NCI-H1694 (cell line): ENCODE measurements around the gene USP35.

Experiments
- DNase-seq: peaks from one replicate; lab custom pipeline; 2025; lab: John Stamatoyannopoulos, UW

USP35 gene

DNA sequence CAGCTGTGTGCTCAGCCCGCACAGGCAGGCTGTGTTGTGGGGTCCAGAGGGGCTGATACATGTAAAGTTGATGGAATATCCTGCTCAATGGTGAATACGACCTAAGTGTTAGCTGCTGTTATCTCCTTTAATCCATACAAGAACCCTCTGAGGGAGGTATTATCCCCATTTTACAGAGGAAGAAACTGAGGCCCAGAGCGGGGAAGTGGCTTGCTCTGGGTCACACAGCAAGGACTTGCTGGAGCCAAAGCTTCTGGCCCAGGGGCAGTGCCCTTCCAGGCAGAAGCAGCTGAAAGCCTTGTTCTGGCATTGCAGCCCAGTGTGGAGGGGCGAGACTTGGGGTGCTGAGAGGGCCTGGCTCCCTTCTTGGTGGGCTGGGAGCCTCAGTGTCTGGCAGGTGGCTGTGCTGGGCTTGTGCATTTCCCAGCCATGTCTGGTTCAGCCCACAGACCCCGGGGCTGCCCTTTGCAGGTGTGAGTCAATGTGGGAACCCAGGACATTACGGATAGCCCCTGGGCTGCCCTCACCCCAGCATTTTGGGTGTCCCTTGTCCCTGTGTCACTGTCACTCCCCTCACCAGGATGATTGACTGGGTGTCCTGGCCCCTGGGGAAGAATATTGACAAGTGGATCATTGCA, 10.4 kb downstream of the USP35 start:
- DNase-seq = no peak

DNA sequence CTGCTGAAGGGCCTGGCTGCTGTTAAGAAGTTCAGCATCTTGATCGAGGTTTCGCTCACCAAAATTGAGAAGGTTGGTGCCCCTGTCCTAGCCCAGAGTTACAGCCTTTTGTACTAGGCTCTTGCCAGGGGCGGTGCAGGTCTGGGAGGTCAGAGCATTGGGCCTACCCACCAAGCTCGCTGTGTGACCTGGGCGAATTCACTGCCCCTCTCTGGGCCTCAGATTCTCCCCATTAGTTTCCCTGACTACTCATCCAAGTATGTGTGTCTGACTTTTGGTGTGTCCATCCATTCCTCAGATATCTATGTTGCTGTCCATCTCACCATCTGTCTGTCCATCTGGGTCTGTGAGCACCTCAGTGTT, 10.9 kb downstream of the USP35 start:
- no peak for DNase-seq

- no peak for DNase-seq
Observed at GRCh38 chr11:78200061-78200460, 11.3 kb downstream of the USP35 start.

- no peak for DNase-seq
Observed at GRCh38 chr11:78200553-78200952, 11.8 kb downstream of the USP35 start.

DNA sequence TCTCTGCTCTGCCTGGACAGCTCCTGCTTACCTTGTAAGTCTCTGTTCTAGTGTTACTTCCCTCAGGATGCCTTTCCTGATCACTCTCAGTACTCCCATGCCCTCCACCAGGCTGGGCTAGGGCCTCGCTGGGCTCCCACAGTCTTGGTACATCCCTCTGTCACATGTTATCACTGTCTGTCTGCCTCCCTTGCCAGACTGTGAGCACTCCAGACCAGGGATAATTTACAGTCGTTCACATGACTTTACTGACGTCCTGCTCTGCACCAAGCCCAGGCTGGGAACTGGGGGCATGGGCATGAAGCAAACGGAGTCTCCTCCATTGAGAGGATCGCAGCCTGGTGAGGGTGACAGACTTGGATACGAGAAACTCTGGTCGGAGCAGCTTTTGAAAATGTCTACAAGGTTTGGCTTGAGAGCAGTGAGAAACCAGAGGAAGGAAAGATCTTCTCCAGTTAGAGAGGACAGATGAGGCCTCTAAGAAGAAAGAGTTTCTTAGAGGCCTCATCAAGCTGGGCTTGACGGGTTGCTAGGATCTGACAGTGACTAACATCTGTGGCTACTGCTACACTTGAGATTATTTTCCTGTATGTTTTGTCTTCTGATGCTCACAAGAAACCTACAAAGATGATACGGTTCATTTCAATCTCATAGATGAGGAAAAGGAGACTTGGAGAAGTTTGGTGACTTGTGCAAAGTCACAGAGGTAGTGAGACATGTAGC, 12.5 kb downstream of the USP35 start:
- DNase-seq = no peak

DNA sequence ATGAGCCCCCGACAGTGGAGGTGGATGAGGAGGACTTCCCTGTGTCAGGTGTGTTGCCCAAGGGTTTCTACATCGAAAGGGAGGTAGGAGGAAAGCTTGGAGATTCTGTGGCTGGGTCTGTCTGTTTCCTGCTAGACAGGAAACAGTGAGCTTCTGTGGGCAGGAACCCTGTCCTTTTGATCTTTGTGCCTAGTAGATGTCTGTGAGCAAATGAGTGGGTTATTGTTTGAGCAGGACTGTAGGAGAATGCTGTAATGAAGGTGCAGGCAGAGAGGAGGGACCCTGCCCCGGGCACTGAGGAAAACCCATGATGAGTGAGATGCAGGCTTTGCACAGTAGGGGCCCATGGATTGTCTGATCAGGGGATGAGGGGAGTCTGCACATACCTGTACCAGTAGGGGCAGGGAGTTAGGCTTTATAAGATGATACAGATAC, 14.0 kb downstream of the USP35 start:
- no peak for DNase-seq

DNA sequence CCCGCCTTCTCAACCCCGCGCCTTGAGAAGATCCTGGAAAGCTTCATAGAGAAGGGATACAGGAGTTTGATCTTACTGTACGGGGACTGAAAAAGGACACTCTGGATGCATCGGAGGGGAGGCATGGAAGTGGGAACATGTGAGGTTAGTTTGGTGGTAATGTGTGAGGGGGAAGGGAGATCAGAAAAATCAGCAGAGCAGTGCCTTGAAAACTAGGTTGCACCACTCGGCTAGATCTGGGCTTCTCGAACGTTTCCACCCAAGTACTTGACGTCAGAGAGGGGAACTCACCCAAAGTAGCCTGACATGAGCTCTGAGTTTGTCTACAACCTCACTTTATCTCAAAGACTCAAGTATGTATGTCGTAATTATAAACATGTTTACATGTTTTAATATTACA, 14.5 kb downstream of the USP35 start:
- DNase-seq = no peak

DNA sequence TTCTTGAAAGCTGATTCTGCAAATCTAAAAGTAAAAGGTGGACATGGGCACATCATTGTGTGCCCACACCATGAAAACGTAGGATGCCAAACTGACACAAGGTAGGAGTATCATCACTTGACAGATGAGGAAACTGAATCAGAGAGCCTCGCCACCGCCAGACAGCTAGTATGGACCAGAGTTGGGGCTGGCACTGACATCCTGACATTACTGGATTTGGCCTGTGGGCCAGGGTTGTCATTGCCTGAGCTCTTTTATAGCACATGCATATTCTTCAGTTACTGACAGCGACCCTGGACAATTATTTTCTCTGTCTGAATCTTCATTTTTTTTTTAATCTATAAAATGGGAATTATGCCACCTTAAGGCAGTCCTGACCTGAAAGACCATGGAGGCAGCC, 16.5 kb downstream of the USP35 start:
- no peak for DNase-seq

GRCh38 chr11:78205691-78206090, 17.0 kb downstream of the USP35 start:
- no peak for DNase-seq

DNA sequence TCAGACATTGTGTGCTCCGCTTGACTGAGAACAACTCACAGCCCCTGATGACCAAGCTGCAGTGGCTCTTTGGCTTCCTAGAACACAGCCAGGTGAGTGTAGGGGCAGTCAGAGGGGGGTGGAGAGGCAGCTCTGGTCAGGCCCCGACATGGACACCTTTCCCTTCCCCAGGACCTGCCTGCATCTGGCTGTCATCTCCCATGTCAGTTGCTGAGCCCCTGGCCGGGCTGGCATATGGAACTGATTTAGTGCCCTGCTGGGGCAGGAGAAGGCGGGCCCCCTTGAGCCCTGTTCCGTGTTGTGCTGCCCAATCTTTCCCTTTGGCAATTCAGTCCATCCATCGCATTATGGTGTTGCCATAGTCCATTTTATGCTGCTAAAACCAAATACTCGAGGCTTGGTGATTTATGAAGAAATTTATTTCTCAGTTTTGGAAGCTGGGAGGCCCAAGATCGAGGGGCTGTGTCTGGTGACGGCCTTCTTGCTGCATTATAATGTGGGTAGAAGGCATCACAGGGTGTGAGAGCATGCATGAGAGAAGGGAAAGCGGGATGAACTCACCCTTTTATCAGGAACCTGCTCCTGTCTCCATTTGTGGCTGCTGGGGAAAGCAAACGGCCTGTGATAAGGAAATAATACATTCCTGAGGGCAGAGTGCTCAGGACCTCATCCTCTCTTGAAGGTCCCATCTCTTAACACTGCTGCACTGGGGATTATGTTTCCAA, 19.0 kb downstream of the USP35 start:
- no peak for DNase-seq

DNA sequence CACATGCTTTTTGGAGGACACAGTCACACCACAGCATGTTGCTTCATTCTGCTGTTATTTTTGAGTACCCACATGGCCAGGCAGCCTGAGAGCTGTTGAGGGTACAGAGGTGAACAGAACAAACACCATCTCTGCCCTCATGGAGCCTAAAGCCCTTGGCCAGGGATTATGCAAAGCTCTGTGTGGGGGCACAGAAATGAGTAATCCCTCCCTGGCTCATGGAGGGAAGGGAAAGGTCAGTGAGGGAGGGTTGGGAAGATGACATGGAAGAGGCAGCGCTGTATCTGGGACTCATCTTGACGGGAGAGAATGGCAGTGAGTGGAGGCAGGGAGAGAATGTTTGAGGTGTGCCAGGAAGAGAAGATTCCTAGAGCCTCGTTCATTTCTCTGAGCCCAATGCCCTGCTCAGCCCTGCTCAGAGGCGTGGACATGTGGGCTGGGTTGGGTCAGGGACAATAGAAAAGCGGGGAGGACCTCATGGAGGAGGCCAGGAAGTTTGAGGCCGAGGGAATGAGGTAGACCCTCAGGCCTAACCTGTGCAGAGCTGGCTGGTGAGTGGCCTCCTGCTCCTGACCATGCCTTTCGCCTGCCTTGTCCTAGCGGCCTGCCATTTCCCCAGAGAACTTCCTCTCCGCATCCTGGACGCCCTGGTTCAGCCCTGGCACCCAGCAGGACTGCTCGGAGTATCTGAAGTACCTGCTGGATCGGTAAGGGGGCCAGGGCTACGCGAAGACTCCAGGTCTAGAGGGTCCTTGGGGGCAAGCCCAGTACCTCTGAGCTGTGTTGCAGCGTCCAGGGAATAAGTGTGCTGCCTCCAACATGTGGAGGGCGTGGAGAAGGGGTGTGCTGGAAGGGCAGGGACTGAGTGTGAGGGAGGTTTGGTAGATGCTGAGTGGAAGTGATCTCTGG, 19.8 kb downstream of the USP35 start:
- no peak for DNase-seq

DNA sequence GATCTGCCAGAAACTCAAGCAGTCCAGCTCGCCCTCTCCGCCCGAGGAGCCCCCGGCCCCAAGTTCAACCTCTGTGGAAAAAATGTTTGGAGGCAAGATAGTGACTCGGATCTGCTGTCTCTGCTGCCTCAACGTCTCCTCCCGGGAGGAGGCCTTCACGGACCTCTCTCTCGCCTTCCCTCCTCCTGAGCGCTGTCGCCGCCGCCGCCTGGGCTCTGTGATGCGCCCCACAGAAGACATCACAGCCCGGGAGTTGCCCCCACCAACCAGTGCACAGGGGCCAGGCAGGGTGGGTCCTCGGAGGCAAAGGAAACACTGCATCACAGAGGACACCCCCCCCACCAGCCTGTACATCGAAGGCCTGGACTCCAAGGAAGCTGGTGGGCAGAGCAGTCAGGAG, 20.8 kb downstream of the USP35 start:
- no peak for DNase-seq

DNA sequence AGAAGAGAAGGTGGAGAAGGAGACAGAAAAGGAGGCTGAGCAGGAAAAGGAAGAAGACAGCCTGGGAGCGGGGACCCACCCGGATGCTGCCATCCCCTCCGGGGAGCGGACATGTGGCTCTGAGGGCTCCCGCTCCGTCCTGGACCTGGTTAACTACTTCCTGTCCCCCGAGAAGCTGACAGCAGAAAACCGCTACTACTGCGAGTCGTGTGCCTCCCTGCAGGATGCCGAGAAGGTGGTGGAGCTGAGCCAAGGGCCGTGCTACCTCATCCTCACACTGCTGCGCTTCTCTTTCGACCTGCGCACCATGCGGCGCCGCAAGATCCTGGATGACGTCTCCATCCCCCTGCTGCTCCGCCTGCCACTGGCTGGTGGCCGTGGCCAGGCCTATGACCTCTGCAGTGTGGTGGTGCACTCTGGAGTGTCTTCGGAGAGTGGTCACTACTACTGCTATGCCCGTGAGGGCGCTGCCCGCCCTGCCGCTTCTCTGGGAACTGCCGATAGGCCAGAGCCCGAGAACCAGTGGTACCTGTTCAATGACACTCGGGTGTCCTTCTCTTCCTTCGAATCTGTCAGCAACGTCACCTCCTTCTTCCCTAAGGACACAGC, 21.4 kb downstream of the USP35 start:
- no peak for DNase-seq

DNA sequence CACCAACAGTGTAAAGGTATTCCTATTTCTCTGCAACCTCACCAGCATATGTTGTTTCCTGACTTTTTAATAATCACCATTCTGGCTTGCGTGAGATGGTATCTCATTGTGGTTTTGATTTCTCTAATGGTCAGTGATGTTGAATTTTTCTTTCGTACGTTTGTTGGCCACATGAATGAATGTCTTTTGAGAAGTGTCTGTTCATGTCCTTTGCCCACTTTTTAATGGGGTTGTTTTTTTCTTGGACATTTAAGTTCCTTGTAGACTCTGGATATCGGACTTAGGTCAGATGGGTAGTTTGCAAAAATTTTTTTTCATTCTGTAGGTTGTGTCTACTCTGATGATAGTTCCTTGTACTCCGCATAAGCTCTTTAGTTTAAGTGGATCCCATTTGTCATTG, 22.8 kb downstream of the USP35 start:
- no peak for DNase-seq

DNA sequence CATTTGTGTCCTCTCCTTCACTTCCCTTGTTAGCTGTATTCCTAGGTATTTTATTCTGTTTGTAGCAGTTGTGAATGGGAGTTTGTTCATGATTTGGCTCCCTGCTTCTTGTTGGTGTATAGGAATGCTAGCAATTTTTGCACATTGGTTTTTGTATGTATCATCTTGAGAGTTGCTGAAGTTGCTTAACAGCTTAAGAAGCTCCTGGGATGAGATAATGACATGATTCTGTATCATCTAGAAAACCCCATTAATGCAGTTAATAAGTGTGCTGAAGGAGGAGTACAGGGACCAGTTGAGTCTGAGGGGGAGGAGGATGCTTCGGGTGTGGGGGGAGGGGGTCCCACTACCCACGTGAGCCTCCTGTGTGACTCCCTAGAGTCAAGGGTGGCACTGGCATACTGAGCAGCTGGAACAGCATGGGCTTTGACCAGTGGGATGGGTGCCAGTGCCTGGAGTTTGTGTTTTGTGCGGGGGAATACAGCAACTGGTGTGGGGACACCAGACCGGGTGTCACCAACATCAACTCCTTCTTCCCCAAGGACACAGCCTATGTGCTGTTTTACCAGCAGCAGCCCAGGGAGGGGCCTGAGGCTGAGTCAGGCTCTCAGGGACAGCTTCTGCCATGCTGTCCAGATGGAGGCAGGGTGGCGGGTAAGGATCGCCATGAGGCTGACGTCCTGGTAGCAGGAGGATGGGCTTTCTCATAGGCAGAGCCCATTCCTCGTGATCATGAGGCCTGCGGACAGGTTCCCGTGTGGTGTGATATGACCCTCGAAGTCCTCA, 24.1 kb downstream of the USP35 start:
- DNase-seq = no peak

- DNase-seq = no peak
Observed at GRCh38 chr11:78213526-78214330, 25.0 kb downstream of the USP35 start.

- no peak for DNase-seq
Observed at GRCh38 chr11:78214331-78215194, 25.8 kb downstream of the USP35 start.

DNA sequence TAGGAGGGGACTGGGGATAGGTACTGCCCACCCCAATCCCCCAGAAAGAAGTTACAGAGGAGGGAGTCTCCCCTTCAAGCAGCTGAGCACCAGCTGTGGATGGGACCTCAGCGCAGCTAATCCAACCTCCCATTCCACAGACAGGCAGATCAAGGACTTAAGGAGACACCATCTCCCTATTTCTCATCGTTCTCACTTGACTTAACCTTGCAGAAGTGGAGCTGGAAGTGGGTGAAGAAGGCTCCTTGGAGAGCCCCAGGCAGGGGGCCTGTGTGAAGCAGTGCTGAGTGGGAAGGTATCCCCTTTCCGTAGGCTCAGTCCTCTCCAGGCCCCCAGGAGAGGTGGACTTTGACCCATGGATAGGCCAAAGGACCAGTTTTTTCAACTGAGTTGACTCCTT, 27.3 kb downstream of the USP35 start:
- DNase-seq = no peak
